ENCODE data around the gene TMPRSS7. TPM values are rescaled to one million over a fixed set of nuclear protein-coding genes. Genes with fewer than 3 reads are reported as not detected.

Gene TMPRSS7
- total and polyA plus RNA-seq, 2 of the 8 experiments (the other 6 are each of a cell fraction or from before 2014, with no cell fraction given): not detected

DNA sequence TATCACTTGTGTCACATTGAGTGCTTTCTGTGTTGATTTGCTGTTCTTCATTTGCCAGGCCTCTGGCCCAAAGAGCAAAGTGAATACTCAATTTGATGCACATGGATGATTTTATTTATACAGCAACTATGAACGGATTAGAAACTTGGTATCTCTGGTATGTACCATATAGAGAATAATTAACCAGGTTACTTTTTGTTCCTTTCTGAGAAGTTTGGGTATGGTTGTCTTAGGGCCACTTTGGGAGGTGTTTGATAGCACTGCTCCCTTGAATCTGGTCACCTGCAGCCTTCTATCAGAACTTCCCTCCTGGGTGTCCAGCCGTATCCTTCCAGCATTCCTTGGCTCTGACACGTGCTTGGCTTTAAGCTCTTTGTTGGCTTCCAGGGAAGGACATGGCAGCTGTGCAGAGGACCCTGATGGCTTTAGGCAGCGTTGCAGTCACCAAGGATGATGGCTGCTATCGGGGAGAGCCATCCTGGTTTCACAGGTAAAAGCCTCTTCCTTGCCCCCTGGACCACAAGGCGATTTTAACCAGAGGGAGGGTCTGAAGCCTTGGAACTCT, 23.1 kb upstream of the TMPRSS7 start (continued):
- TF ChIP-seq EZH2 (IDR thresholded peaks at IDR 0.05; ENCODE audit: low read depth, low read length, severe bottlenecking): no peak
- no peak for TF ChIP-seq SIX5 (IDR thresholded peaks at IDR 0.05; ENCODE audit: low read depth, low read length)
- TF ChIP-seq RNF2 (IDR thresholded peaks at IDR 0.05; ENCODE audit: borderline replicate concordance, low read depth, low read length, missing control alignments, poor library complexity, severe bottlenecking): no peak
- TF ChIP-seq RXRA (IDR thresholded peaks at IDR 0.05; ENCODE audit: insufficient read depth, low read depth, low read length): no peak
- TF ChIP-seq PHF8 (conservative IDR thresholded peaks at IDR 0.05; ENCODE audit: low read depth, low read length): no peak
- TF ChIP-seq HDAC6 (IDR thresholded peaks at IDR 0.05; ENCODE audit: low read depth, low read length): no peak
